IMR-90 (cell line): ENCODE data around the gene ATG7.

Experiments
- BHLHE40 ChIP-seq: fragments of 150-350 bp; IDR thresholded peaks from 2 replicates; pipeline ENCODE4 v1.6.1; 2016; ENCODE audit warnings: mild to moderate bottlenecking, low read depth, low read length
- CEBPB ChIP-seq: IDR thresholded peaks from 2 replicates; pipeline ENCODE4 v1.6.1; 2012; ENCODE audit warnings: low read depth, low read length, improper control_type of control experiment
- CTCF ChIP-seq: conservative IDR thresholded peaks from 2 replicates; pipeline ENCODE4 v1.5.1; 2012; ENCODE audit warnings: mild to moderate bottlenecking, low read depth, low read length, improper control_type of control experiment
- ELK1 ChIP-seq: fragments of 150-350 bp; IDR thresholded peaks from 2 replicates; pipeline ENCODE4 v1.6.1; 2016; ENCODE audit warnings: low read depth, mild to moderate bottlenecking, low read length, moderate library complexity, borderline replicate concordance
- MAFK ChIP-seq: IDR thresholded peaks from 2 replicates; pipeline ENCODE4 v1.6.1; 2012; ENCODE audit warnings: low read depth, low read length, improper control_type of control experiment
- MXI1 ChIP-seq: IDR thresholded peaks from 2 replicates; pipeline ENCODE4 v1.6.1; 2012; ENCODE audit warnings: low read depth, mild to moderate bottlenecking, low read length, moderate library complexity, borderline replicate concordance
- NFE2L2 ChIP-seq: fragments of 150-350 bp; IDR thresholded peaks from 2 replicates; pipeline ENCODE4 v1.6.1; 2016; ENCODE audit warnings: low read depth, mild to moderate bottlenecking, low read length
- POLR2A ChIP-seq: IDR thresholded peaks from 2 replicates; pipeline ENCODE4 v1.6.1; 2012; ENCODE audit warnings: mild to moderate bottlenecking, low read depth, low read length
- RAD21 ChIP-seq: IDR thresholded peaks from 2 replicates; pipeline ENCODE4 v1.6.1; 2012; ENCODE audit warnings: low read length, improper control_type of control experiment
- RFX5 ChIP-seq: IDR thresholded peaks from 2 replicates; pipeline ENCODE4 v1.8.0; 2012; ENCODE audit warnings: low read depth, mild to moderate bottlenecking, low read length, moderate library complexity
- USF2 ChIP-seq: fragments of 150-350 bp; IDR thresholded peaks from 2 replicates; pipeline ENCODE4 v1.6.1; 2017; ENCODE audit warnings: mild to moderate bottlenecking, antibody characterized with exemption, low read length, low read depth

GRCh38 chr3:11385891-11386290 lies 113.7 kb downstream of the ATG7 start:
- TF ChIP-seq USF2, result no peak
- no peak for TF ChIP-seq POLR2A
- no peak for TF ChIP-seq CTCF
- no peak for TF ChIP-seq RAD21
- TF ChIP-seq NFE2L2, result no peak
- TF ChIP-seq MXI1, result no peak
- TF ChIP-seq CEBPB, result no peak
- no peak for TF ChIP-seq RFX5
- no peak for TF ChIP-seq ELK1
- TF ChIP-seq MAFK, result no peak
- no peak for TF ChIP-seq BHLHE40
